ENCODE measurements around the gene D2HGDH. TPM values are rescaled to one million over a fixed set of nuclear protein-coding genes. Genes with fewer than 3 reads are reported as not detected.
A peak's percentile ranks its signal among the peaks of the same experiment; 100 is the strongest.
"Not testable (repeated sequence)": the region's sequence is repeated elsewhere in the genome, so short reads cannot be mapped to it uniquely, and the experiment has no call there.

Gene D2HGDH
- total RNA-seq, 1 experiment from 2014 or later, result 26.3 TPM

DNA sequence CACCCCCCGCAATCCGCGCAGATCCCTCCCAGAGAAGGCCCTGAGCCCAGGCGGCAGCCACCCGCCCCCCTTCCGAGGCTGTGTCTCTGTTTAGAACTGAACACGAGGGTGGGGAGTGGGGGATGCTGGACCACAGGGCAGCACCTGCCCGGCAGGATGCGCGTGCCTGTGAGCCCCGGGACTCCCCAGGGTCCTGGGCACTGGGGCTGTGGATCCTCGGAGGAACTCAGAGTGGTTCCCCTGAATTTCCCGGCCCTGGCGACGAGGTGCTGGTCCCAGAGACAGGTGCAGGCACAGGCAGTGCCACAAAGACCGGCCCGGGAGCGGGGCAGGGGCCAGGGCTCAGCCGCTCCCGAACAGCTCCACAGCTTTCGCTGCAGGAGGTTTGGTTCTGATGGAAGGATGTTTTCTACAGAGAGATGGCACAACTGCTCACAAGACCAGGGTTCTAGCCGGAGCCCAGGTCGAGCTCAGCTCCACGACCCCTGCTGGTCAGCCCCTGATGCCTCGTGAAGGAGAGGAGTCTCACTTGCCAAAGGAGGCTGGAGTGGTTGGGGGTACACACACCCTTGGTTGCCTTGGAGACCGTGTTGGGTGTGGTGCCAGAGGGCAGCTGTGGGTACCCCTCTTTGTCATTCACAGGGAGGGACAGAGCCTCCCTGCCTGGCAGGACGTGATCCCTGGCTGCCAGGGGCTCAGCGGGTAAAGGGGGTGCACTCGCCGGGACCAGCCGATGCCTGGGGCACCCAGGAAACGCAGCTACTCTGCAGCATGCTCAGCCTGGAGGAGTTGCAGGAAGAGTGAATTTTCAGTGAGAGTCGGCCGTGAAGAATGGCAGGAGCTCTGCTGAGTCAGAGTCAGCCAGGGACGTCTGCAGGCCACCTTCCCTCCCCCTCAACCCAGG is 70.1 kb downstream of the D2HGDH start:
- DNase-seq, result peak; percentile 76
- H3K36me3 ChIP-seq (replicated peaks; ENCODE audit: control insufficient read depth, insufficient read depth, low read length), result no peaks in the 10 kb centered on the region
- peak overlapping the region; percentile 17; the same call in 1 of the 2 replicates for H3K4me3 ChIP-seq (ENCODE audit: insufficient read depth, low read depth, low read length)
- peaks cover 12% of the 10 kb centered on the region; the same call in 1 of the 2 replicates for H3K27me3 ChIP-seq (ENCODE audit: control insufficient read depth, insufficient read depth, low read length)

DNA sequence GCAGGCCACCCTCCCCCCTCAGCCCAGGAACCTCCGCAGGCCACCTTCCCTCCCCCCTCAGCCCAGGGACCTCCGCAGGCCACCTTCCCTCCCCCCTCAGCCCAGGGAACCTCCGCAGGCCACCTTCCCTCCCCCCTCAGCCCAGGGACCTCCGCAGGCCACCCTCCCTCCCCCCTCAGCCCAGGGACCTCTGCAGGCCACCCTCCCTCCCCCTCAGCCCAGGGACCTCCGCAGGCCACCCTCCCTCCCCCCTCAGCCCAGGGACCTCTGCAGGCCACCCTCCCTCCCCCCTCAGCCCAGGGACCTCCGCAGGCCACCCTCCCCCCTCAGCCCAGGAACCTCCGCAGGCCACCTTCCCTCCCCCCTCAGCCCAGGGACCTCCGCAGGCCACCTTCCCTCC is 71.8 kb downstream of the D2HGDH start:
- H3K27me3 ChIP-seq (ENCODE audit: control insufficient read depth, insufficient read depth, low read length), result peaks cover 12% of the 10 kb centered on the region; the same call in 1 of the 2 replicates
- DNase-seq; H3K4me3 ChIP-seq (ENCODE audit: insufficient read depth, low read depth, low read length); H3K36me3 ChIP-seq (replicated peaks; ENCODE audit: control insufficient read depth, insufficient read depth, low read length): not testable (repeated sequence)

DNA sequence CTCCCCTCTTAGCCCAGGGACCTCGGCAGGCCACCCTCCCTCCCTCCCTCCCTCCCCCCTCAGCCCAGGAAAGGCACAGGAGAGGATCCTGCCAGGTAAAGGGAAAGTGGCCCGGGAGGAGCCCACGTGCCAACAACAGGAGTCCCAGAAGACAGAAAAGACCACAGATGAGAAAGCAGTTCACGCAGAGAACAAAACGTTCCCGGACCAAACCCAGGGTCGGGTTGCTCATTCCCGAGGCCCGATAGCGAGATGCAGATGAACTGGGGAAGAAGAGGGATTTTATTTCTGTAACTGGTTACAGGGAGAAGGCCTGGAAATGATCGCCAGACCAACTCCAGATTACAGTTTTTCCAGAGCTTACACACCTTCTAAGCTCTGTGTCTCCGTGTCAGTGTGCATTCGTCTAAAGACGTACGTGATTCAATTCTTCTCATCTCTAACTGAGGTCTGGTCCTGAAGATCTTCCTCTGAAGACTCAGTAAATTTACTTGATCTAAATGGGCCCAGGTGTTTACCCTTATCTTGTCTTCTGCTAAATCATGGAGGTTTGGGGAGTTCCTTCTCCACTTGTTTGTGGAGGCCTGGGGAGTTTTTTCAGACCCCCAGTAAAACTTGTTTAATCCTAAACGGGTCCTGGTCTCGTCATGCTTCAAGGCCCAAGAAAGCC is 73.8 kb downstream of the D2HGDH start:
- Histone ChIP-seq H3K4me3 (ENCODE audit: insufficient read depth, low read depth, low read length) (no peak overlapping the region), H3K36me3 (replicated peaks; ENCODE audit: control insufficient read depth, insufficient read depth, low read length) (no peaks in the 10 kb centered on the region), H3K27me3 (ENCODE audit: control insufficient read depth, insufficient read depth, low read length) (peaks cover 10% of the 10 kb centered on the region; the same call in 1 of the 2 replicates)
- DNase-seq, result peak; percentile 73

DNA sequence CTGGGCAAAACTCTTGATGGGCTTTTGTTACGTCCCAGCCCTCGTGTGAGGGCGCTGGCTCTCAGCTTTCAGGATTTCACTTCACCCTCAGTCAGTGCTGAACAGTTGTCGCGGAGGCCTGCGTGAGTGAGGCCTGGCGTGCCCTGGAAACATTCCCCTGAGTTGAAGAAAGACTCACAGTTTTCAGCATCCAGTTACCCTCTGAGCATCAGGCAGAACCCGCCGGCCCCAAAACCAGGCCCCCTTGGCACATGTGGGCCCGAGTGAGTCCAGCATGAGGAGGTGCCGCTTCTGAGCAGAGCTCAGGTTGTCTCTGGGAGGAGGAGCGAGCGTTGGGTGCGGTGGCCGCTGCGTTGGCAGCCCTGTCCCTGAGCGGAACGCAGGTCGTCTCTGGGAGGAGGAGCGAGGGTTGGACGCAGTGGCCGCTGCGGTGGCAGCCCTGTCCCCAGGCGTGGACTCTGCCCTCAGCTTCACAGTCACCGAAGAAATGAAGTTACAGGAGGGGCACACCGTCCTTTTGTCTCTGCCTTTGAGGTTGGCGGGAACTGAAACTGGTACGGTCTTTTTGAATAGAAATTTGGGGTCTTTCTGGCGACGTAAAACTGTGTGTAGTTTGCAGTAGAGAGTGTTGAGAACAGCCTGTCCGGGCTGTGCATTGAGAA is 74.4 kb downstream of the D2HGDH start, which contains the start of gene NEU4:
Gene NEU4, plus strand, starts transcription at position 473 of the 662 bp plus-strand sequence. CDS start 5,292 bp downstream, outside the sequence.
- peak; percentile 71 for DNase-seq
- no peaks in the 10 kb centered on the region for H3K36me3 ChIP-seq (replicated peaks; ENCODE audit: control insufficient read depth, insufficient read depth, low read length)
- no peak within 1 kb of the TSS for H3K4me3 ChIP-seq (ENCODE audit: insufficient read depth, low read depth, low read length)
- H3K27me3 ChIP-seq (ENCODE audit: control insufficient read depth, insufficient read depth, low read length), result peaks cover 7% of the 10 kb centered on the region; the same call in 1 of the 2 replicates

DNA sequence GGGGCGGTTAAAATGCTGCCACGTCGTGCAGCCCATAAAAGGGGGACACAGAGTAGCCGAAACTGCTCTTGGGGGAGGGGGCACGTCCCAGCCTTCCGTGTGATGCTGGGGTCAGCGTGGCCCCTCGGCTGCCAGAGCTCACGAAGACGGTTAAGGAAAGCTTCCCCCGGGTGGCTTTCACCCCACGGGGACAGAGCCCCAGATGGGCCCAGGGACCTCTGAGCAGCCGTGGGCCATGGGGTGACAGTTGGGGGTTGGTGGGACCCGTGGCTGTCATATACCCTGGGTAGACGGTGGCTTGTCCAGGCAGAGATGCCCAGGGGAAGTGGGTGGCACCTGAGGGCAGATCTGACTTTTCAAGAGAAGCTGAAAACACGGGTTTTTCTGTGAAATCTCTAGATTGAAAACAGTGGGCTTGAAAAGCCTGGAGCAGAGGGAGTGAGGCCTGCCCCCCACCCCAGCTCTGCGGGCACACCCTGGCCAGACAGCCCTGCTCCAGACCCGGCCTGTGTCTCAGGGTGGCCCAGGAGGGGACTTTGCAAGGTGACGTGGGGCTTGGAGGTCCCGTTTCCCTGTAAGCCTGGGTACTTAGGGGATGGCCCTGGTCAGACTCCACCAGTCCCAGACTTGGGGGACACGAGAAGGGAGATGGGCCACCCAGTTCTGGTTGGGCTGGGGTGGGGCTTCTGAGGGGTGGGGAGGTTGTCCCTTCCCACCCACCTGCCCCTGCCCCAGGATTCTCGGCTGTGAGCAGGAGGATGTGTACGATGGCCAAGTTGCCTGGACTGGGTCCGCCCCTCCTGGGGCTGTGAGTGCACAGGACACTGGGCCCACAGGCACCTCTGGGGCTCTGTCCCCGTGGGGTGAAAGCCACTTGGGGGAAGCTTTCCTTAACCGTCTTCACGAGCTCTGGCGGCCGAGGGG is 75.2 kb downstream of the D2HGDH start:
- peak; percentile 68 for DNase-seq
- H3K4me3 ChIP-seq (ENCODE audit: insufficient read depth, low read depth, low read length), result no peak overlapping the region
- H3K27me3 ChIP-seq (ENCODE audit: control insufficient read depth, insufficient read depth, low read length), result no peaks in the 10 kb centered on the region
- no peaks in the 10 kb centered on the region for H3K36me3 ChIP-seq (replicated peaks; ENCODE audit: control insufficient read depth, insufficient read depth, low read length)

DNA sequence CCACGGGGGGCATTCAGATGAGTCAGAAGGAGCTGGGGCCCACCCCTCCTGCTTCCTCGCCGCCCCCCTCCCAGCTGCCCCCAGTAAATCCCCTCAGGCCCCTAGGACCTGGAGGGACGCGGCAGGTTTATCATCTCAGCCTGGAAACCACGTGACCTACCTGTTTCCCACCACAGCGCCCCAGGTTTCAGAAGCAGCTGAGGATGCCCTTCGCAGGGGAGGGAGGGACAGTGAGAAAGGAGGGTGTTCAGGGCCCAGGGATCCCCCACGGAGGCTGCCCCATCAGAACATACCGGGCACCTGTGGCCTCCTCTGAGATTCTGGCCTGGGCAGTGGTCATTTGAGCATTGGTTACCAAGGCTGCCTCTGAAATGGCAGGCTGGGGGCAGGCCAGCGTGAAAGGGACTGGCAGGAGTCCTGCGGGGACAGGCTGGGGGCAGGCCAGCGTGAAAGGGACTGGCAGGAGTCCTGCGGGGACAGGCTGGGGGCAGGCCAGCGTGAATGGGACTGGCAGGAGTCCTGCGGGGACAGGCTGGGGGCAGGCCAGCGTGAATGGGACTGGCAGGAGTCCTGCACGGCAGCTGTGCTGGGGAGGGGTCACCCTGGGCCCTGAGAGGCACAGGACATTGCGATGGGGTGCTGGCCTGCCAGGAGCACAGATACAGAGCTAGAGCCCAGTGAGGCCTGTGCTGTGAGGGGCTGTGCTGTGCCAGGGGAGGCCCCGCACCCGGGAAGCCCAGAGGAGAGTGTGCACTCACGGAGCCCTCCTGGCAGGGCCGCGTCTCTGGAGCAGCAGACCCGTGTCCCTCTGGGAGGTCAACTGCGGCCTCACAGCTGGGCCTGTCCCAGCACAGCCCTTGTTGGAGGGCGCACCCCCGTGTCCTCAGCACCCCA is 76.1 kb downstream of the D2HGDH start:
- peak; percentile 68 for DNase-seq
- Histone ChIP-seq H3K4me3 (ENCODE audit: insufficient read depth, low read depth, low read length) (no peak overlapping the region), H3K36me3 (replicated peaks; ENCODE audit: control insufficient read depth, insufficient read depth, low read length) (no peaks in the 10 kb centered on the region), H3K27me3 (ENCODE audit: control insufficient read depth, insufficient read depth, low read length) (no peaks in the 10 kb centered on the region)

DNA sequence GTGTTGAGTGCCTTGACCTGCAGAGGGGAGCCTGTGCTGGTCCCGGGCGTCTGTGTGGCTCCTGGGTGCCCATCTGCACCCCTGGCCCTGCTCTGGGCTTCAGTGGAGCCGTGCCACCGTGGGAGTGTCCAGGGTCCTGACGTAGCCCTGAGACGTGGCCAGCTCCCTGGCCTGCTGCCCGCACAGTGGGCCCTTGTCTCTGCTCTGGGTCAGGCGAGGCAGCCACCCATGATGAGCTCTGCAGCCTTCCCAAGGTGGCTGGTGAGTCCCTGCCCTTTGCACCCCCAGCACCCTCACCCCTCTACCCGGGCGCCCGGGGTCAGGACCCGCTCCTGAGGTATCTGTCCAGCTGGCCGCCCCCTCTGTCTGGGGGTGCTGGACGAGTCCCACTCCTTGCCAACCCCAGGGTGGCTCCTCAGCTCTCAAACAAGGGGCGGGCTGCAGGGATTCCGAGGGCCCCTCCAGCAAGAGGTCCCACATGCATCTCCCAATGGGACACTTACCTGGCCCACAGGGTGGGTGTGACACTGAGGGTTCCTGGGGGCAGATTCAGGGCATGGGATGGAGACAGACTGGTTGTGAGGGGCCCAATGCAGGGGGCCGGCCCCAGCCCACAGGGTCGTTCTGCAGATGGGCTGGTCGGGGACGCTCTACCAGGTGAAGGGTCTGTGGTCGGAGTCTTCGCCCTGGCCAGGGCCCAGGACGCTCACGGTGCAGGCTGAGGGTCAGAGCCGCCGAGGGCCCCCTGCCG is 76.9 kb downstream of the D2HGDH start:
- H3K36me3 ChIP-seq (replicated peaks; ENCODE audit: control insufficient read depth, insufficient read depth, low read length), result no peaks in the 10 kb centered on the region
- no peaks in the 10 kb centered on the region for H3K27me3 ChIP-seq (ENCODE audit: control insufficient read depth, insufficient read depth, low read length)
- DNase-seq, result peak; percentile 65
- no peak overlapping the region for H3K4me3 ChIP-seq (ENCODE audit: insufficient read depth, low read depth, low read length)

DNA sequence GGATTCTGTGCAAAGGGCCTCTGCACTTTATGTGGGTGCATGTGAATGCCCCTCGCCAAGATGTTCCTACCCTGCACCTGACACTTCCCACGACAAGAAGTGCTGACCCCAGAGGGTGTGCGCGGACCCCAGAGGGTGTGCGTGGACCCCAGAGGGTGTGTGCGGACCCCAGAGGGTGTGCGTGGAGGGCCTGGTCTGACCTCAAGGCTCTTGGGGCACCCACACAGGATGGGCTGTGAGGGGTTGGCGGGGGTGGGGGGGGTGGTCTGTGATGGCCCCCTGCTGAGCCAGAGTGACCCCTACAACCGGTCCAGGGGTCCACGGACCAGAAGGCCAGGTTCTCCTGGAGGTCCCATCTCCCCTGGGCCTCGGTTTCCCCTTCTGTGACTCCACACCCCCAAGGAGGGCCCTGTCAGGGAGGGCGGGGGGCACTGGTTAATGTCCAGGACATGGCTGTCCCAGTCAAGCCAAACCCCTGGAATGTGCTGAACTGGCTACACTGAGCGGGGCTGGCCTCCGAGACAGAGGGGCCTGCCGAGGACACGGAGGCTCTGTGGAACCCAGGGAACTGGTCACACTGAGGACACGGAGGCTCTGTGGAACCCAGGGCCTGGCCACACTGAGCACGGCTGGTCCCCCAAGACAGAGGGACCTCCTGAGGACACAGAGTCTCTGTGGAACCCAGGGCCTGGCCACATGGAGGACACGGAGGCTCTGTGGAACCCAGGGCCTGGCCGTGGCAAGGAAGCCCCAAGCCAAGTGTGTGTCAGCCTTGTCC is 77.7 kb downstream of the D2HGDH start:
- DNase-seq, result peak; percentile 60
- Histone ChIP-seq H3K36me3 (replicated peaks; ENCODE audit: control insufficient read depth, insufficient read depth, low read length) (no peaks in the 10 kb centered on the region), H3K4me3 (ENCODE audit: insufficient read depth, low read depth, low read length) (no peak overlapping the region), H3K27me3 (ENCODE audit: control insufficient read depth, insufficient read depth, low read length) (no peaks in the 10 kb centered on the region)

DNA sequence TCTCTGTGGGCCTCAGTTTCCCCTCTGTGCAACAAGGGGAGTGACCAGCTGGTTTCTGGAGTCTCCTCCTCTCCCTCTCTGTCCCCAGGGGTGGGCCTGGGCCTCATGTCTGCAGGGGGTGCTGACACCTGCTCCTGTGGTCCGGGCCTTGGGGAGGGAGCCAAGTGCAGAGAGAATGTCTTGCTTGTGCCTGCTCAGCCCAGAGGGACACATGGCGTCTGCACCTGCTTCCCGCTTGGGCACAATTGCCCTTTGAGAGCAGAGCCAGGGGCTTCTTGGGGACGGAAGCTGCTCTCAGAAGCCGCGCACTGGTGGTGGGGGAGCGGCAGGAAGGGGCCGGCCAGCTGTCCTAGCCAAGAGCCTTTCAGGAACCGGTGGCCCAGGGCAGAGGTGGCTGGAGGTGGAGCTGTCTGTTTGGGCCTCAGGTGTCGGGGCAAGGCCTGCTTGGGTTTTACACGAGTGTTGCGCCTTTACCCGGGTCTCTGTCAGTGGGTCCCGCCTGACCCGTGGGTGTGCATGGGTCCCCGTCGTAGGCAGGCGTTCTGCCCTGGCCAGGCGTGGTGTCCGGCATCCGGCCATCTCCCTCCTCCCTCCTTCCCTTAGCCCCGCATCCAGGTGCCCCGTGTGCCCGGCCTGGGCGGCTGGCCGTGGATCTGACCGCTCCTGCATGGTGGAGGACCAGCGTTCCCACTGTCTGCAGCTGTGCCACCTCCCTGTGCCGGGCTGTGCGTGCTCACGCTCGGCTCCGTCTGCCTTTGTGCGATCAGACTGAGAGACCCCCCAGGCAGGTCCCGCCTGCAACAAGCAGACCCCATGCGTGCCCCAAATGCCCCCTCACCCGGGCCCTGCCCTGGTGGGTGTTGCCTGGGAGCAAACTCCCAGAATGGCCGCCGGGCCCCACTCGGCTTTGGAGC is 78.6 kb downstream of the D2HGDH start:
- Histone ChIP-seq H3K27me3 (ENCODE audit: control insufficient read depth, insufficient read depth, low read length) (no peaks in the 10 kb centered on the region), H3K36me3 (replicated peaks; ENCODE audit: control insufficient read depth, insufficient read depth, low read length) (no peaks in the 10 kb centered on the region), H3K4me3 (ENCODE audit: insufficient read depth, low read depth, low read length) (no peak overlapping the region)
- DNase-seq, result peak; percentile 54

DNA sequence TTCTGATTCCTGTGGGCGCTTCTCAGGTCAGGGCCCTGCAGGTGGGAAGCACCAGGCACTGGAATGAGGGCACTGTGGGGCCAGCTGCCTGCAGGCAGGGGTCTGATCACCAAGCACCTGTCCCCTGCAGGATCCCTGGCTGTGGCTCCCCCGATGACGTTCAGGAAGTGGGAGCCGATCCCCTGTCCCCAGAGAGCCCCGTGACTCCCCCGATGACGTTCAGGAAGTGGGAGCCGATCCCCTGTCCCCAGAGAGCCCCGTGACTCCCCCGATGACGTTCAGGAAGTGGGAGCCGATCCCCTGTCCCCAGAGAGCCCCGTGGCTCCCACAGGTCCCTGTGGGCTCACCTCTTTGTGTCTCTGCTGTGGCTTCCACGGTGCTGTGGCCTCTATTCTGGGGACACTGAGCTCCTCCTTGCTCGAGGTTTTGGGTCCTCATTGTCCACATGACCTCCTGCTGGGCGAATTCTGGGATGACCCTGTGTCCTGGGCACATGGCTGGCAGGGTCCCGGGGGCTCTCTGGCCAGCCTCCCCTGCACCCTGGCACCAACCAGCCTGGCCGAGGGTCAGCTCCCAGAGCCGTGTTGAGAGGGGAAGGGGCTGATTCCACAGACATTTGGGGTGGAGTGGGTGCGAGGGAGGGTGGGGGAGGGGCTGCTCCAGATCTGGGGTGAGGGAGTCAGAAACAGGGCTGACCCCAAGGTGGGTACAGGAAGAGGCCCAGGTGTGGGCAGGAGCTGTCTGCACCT is 79.4 kb downstream of the D2HGDH start:
- peak; percentile 40 for DNase-seq
- no peaks in the 10 kb centered on the region for H3K36me3 ChIP-seq (replicated peaks; ENCODE audit: control insufficient read depth, insufficient read depth, low read length)
- H3K27me3 ChIP-seq (ENCODE audit: control insufficient read depth, insufficient read depth, low read length), result no peaks in the 10 kb centered on the region
- H3K4me3 ChIP-seq (ENCODE audit: insufficient read depth, low read depth, low read length), result no peak overlapping the region

DNA sequence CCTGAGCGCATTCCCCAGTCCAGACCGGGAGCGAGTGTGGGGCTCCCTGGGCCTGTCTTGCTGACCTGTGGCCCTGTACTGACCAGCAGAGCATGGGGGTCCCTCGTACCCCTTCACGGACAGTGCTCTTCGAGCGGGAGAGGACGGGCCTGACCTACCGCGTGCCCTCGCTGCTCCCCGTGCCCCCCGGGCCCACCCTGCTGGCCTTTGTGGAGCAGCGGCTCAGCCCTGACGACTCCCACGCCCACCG is 79.9 kb downstream of the D2HGDH start:
- DNase-seq, result peak; percentile 61
- Histone ChIP-seq H3K36me3 (replicated peaks; ENCODE audit: control insufficient read depth, insufficient read depth, low read length) (no peaks in the 10 kb centered on the region), H3K27me3 (ENCODE audit: control insufficient read depth, insufficient read depth, low read length) (no peaks in the 10 kb centered on the region), H3K4me3 (ENCODE audit: insufficient read depth, low read depth, low read length) (no peak overlapping the region)
